PC-3 (cell line): Measurements from ENCODE around the gene NEK1.

Experiments
- CTCF ChIP-seq: fragments of 300-600 bp; sonication (generic); conservative IDR thresholded peaks from 2 replicates; pipeline ENCODE4 v1.5.1; 2017; ENCODE audit warnings: antibody characterized with exemption, low read depth, mild to moderate bottlenecking, low read length
- EZH2 ChIP-seq: fragments of 300-600 bp; sonication (generic); IDR thresholded peaks from one replicate; pipeline ENCODE4 v1.6.1; 2017; ENCODE audit warnings: antibody characterized with exemption, mild to moderate bottlenecking, low read length; ENCODE audit not compliant: unreplicated experiment

- no peak for TF ChIP-seq CTCF
- TF ChIP-seq EZH2, result no peak
These were observed 38.0 kb upstream of the NEK1 start for GRCh38 chr4:169650227-169650936.
